Liver (tissue), 9 donors: ENCODE data around the gene TAF5. TPM values are rescaled to one million over a fixed set of nuclear protein-coding genes. Genes with fewer than 3 reads are reported as not detected.
"Not testable (repeated sequence)": the region's sequence is repeated elsewhere in the genome, so short reads cannot be mapped to it uniquely, and the experiment has no call there.

ENCODE experiments used
- DNase-seq: peaks from one replicate; pipeline ENCODE4 v3.0.0-alpha.2; 2017; ENCODE audit warnings: low spot score
- H3K27ac ChIP-seq, 2 donors: one replicate each; pipeline ENCODE4 v1.7.0; 2013; ENCODE audit warnings: inconsistent platforms in 2 of 2, low read length in 2 of 2, control low read depth in 1 of 2, low read depth in 1 of 2, mild to moderate bottlenecking in 1 of 2
- H3K27me3 ChIP-seq, 4 donors: one replicate each; pipeline versions ENCODE4 v1.6.1 to v1.7.0; 2013; ENCODE audit warnings: low read length in 3 of 4, inconsistent platforms in 1 of 4, mild to moderate bottlenecking in 1 of 4, moderate library complexity in 1 of 4; ENCODE audit not compliant: control insufficient read depth in 4 of 4, insufficient read depth in 4 of 4
- H3K36me3 ChIP-seq, 4 donors: one replicate each; pipeline versions ENCODE4 v1.6.1 to v1.7.0; 2013; ENCODE audit warnings: low read length in 3 of 4, mild to moderate bottlenecking in 3 of 4, low read depth in 1 of 4, moderate library complexity in 1 of 4; ENCODE audit not compliant: control insufficient read depth in 4 of 4, insufficient read depth in 3 of 4
- H3K4me1 ChIP-seq, 4 donors: one replicate each; pipeline versions ENCODE4 v1.6.1 to v1.7.0; 2013; ENCODE audit warnings: low read length in 3 of 4, mild to moderate bottlenecking in 3 of 4, moderate library complexity in 1 of 4; ENCODE audit not compliant: control insufficient read depth in 4 of 4, insufficient read depth in 4 of 4
- H3K4me3 ChIP-seq, 3 donors: one replicate each; pipeline versions ENCODE4 v1.6.1 to v1.7.0; 2013; ENCODE audit warnings: low read length in 3 of 3, control low read depth in 1 of 3, low read depth in 1 of 3, mild to moderate bottlenecking in 1 of 3
- H3K9ac ChIP-seq, 2 donors: one replicate each; pipeline ENCODE4 v1.7.0; 2013; ENCODE audit warnings: low read length in 2 of 2, mild to moderate bottlenecking in 2 of 2, moderate library complexity in 2 of 2, control low read depth in 1 of 2, low read depth in 1 of 2
- H3K9me3 ChIP-seq, 4 donors: one replicate each; pipeline versions ENCODE4 v1.6.1 to v1.7.0; 2013; ENCODE audit warnings: low read length in 3 of 4; ENCODE audit not compliant: control insufficient read depth in 4 of 4
- FOXA1 ChIP-seq: IDR thresholded peaks from 2 replicates; pipeline ENCODE4 v1.6.1; 2016; ENCODE audit warnings: antibody characterized with exemption
- FOXA2 ChIP-seq: IDR thresholded peaks from 2 replicates; pipeline ENCODE4 v1.6.1; 2016; ENCODE audit warnings: antibody characterized with exemption
- GABPA ChIP-seq, 2 donors: IDR thresholded peaks in 1 of 2; conservative IDR thresholded peaks in 1 of 2; 2 replicates each; pipeline ENCODE4 v1.6.1; 2016; ENCODE audit warnings: antibody characterized with exemption in 2 of 2, mild to moderate bottlenecking in 1 of 2, moderate library complexity in 1 of 2
- HNF4A ChIP-seq, 2 donors: conservative IDR thresholded peaks; 2 replicates each; pipeline ENCODE4 v1.6.1; 2016; ENCODE audit warnings: antibody characterized with exemption in 2 of 2, mild to moderate bottlenecking in 2 of 2
- MAX ChIP-seq: IDR thresholded peaks from 2 replicates; pipeline ENCODE4 v1.6.1; 2016; ENCODE audit warnings: antibody characterized with exemption
- RAD21 ChIP-seq, 2 donors: IDR thresholded peaks; 2 replicates each; pipeline ENCODE4 v1.6.1; 2016; ENCODE audit warnings: antibody characterized with exemption in 2 of 2, mild to moderate bottlenecking in 2 of 2
- RXRA ChIP-seq, 2 donors: IDR thresholded peaks; 2 replicates each; pipeline ENCODE4 v1.6.1; 2017 to 2018; ENCODE audit warnings: antibody characterized with exemption in 2 of 2, mild to moderate bottlenecking in 1 of 2
- SP1 ChIP-seq: IDR thresholded peaks from 2 replicates; pipeline ENCODE4 v1.6.1; 2018; ENCODE audit warnings: antibody characterized with exemption, mild to moderate bottlenecking
- TAF1 ChIP-seq: conservative IDR thresholded peaks from 2 replicates; pipeline ENCODE4 v1.6.1; 2016; ENCODE audit warnings: antibody characterized with exemption, mild to moderate bottlenecking
- ZBTB33 ChIP-seq: IDR thresholded peaks from 2 replicates; pipeline ENCODE4 v1.6.1; 2016; ENCODE audit warnings: antibody characterized with exemption
- WGBS: extraction: QIAGEN DNeasy Blood & Tissue Kit; methylation state at CpG from one replicate; pipeline ENCODE4 v1.1.7; 2013; 5-methylcytosine and 5-hydroxymethylcytosine counted together
- polyA plus RNA-seq, 2 donors: library from polyadenylated mRNA; stranded (reverse) in 1 of 2; unstranded in 1 of 2; fragments of 200-250 nt in 1 of 2; fragments of >200 nt in 1 of 2; fragmentation: Nextera tagmentation in 1 of 2; extraction: Ambion mirVana in 1 of 2; gene quantifications; one replicate each; pipeline versions ENCODE4 v1.2.1 to v1.2.3, GENCODE V29; 2013 to 2015
- total RNA-seq, 2 donors: library from RNA; depleted of rRNA; stranded (reverse); fragments of >200 nt; gene quantifications; one replicate each; pipeline ENCODE4 v1.2.3, GENCODE V29; 2014
- TF ChIP-seq, protein P1 (sequence below): IDR thresholded peaks from 2 replicates; pipeline ENCODE4 v1.6.1; 2016; ENCODE audit warnings: antibody characterized with exemption
- TF ChIP-seq, protein P2 (sequence below): fragments of 150-350 bp; IDR thresholded peaks from 2 replicates; pipeline ENCODE4 v1.5.1; 2017; ENCODE audit warnings: improper control_type of control experiment, low read depth, low read length; ENCODE audit not compliant: missing input control
- donor health status: healthy.
- donor health status: healthy.
- donor health status: healthy.
- donor health status: healthy.
- donor health status: healthy.

The TAF5 gene
- total and polyA plus RNA-seq, 4 donors = 0.90 to 5.6 (median 2.6) TPM

DNA sequence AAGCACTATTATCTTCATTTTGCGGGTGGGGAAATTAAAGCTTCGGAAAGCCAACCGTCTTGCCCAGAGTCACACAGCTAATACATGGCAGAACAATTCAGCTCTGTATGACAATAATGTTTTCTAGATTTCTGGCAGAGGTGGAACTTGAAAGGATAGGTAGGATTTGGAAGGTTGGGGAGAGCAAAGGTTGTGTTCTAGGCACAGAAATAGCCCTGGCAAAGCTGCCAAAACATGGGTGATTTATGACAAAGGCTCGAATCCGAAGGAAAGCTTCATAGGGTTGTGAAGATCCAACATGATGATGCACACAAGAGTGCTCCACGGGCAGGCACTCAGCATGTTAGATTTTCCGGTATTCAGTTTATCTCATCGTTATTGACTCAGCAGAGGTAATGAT lies 47.8 kb downstream of the TAF5 start:
- H3K4me1 ChIP-seq = peaks cover 0 to 41% (median 38%) of the 10 kb centered on the region in 4 donors
- DNase-seq = no peak
- TF ChIP-seq FOXA2 (no peak), FOXA1 (no peak), HNF4A (conservative IDR thresholded peaks at IDR 0.05) (peak; percentile 24 to 32), SP1 (peak; percentile 31)
- WGBS = 57% methylated on average over 8 of the region's 8 CpGs
- H3K27ac ChIP-seq = no peak overlapping the region
- H3K27me3 ChIP-seq = no peaks in the 10 kb centered on the region
- no peak overlapping the region for H3K9ac ChIP-seq
- peaks cover 8 to 70% (median 48%) of the 10 kb centered on the region in 4 donors for H3K36me3 ChIP-seq
- H3K9me3 ChIP-seq = no peaks in the 10 kb centered on the region
- no peak overlapping the region for H3K4me3 ChIP-seq

DNA sequence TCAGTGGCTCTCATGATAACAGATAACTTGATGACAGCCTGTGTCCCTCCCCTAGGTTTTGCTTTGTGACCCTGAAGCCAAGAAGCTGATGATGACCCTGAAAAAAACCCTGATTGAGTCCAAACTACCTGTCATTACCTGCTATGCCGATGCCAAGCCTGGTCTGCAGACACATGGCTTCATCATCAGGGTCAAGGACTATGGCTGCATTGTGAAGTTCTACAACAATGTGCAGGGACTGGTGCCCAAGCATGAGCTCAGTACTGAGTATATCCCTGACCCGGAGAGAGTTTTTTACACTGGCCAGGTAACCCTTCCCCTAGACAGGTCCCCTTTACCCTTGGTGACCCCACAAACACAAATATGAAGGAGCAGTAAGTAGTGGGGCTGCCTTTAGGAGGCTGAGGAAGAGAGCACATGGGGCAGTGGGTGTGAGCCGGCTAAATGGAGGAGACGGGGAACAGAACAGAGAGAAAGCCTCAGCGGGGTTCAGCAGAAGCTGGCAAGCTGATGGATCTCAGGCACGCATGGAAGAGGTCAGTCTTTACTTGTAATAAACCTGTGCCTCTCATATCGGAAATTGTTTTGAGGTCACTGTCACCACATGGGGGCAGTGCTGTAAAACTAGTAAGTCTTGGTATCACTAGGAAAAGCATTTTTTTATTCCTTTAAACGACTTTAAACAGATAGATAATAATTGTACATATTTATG lies 48.8 kb downstream of the TAF5 start:
- Histone ChIP-seq H3K27me3 (no peaks in the 10 kb centered on the region), H3K9ac (no peak overlapping the region), H3K27ac (no peak overlapping the region), H3K4me3 (no peak overlapping the region), H3K36me3 (peaks cover 11 to 71% (median 52%) of the 10 kb centered on the region in 4 donors), H3K4me1 (peaks cover 0 to 41% (median 38%) of the 10 kb centered on the region in 4 donors), H3K9me3 (no peaks in the 10 kb centered on the region)
- WGBS = 47% methylated on average over 8 of the region's 8 CpGs
- DNase-seq = peak; percentile 54
- TF ChIP-seq MAX = no peak
- TF ChIP-seq, protein P1, sequence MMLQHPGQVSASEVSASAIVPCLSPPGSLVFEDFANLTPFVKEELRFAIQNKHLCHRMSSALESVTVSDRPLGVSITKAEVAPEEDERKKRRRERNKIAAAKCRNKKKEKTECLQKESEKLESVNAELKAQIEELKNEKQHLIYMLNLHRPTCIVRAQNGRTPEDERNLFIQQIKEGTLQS = no peak
- TF ChIP-seq RXRA (IDR thresholded peaks at IDR 0.05) = no peak
- TF ChIP-seq, protein P2, sequence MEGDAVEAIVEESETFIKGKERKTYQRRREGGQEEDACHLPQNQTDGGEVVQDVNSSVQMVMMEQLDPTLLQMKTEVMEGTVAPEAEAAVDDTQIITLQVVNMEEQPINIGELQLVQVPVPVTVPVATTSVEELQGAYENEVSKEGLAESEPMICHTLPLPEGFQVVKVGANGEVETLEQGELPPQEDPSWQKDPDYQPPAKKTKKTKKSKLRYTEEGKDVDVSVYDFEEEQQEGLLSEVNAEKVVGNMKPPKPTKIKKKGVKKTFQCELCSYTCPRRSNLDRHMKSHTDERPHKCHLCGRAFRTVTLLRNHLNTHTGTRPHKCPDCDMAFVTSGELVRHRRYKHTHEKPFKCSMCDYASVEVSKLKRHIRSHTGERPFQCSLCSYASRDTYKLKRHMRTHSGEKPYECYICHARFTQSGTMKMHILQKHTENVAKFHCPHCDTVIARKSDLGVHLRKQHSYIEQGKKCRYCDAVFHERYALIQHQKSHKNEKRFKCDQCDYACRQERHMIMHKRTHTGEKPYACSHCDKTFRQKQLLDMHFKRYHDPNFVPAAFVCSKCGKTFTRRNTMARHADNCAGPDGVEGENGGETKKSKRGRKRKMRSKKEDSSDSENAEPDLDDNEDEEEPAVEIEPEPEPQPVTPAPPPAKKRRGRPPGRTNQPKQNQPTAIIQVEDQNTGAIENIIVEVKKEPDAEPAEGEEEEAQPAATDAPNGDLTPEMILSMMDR = peak; percentile 53
- no peak for TF ChIP-seq TAF1
- peak; percentile 76 to 82 for TF ChIP-seq RAD21 (IDR thresholded peaks at IDR 0.05)
- no peak for TF ChIP-seq GABPA (IDR thresholded peaks at IDR 0.05 in 1 of 2, conservative IDR thresholded peaks at IDR 0.05 in 1 of 2)
- no peak for TF ChIP-seq FOXA2
- no peak for TF ChIP-seq ZBTB33

- DNase-seq, H3K4me3 ChIP-seq, H3K9me3 ChIP-seq, H3K27ac ChIP-seq, H3K27me3 ChIP-seq, H3K9ac ChIP-seq: not testable (repeated sequence)
- H3K4me1 ChIP-seq = peaks cover 0 to 41% (median 38%) of the 10 kb centered on the region in 4 donors
- whole genome bisulfite sequencing = 93% methylated on average over 5 of the region's 5 CpGs
- H3K36me3 ChIP-seq = peaks cover 11 to 69% (median 52%) of the 10 kb centered on the region in 4 donors
These were observed 49.3 kb downstream of the TAF5 start for GRCh38 chr10:103417148-103417469.
